A549 (cell line): ENCODE results near the gene C5.

Source experiments
- CBX2 ChIP-seq: fragments of 200-600 bp; sonication (generic); IDR thresholded peaks from 2 replicates; pipeline ENCODE4 v1.6.1; 2016; ENCODE audit warnings: low read depth, mild to moderate bottlenecking, borderline replicate concordance
- CEBPB ChIP-seq, 2 experiments: fragments of >200 bp in 1 of 2; sonication (Bioruptor Twin) in 1 of 2; formaldehyde crosslinking in 1 of 2; IDR thresholded peaks; 2 replicates each; pipeline ENCODE4 v1.6.1; 2012 to 2016
- ESRRA ChIP-seq: fragments of 150-350 bp; IDR thresholded peaks from 2 replicates; pipeline ENCODE4 v1.6.1; 2014; ENCODE audit warnings: mild to moderate bottlenecking, low read length, borderline replicate concordance
- HDAC2 ChIP-seq: fragments of 200-600 bp; sonication (generic); IDR thresholded peaks from 2 replicates; pipeline ENCODE4 v1.6.1; 2016
- JUN ChIP-seq, 2 experiments: fragments of >200 bp; sonication (Bioruptor Twin); formaldehyde crosslinking; IDR thresholded peaks; 2 replicates in 1 of 2; 3 replicates in 1 of 2; pipeline ENCODE4 v1.6.1; 2016 to 2017
- KDM5A ChIP-seq: fragments of 200-600 bp; sonication (generic); IDR thresholded peaks from 2 replicates; pipeline ENCODE4 v1.6.1; 2016; ENCODE audit warnings: antibody characterized with exemption, mild to moderate bottlenecking
- POLR2A ChIP-seq: IDR thresholded peaks from 2 replicates; pipeline ENCODE4 v1.6.1; 2012; ENCODE audit warnings: mild to moderate bottlenecking, low read length
- RAD21 ChIP-seq, 2 experiments: fragments of >200 bp in 1 of 2; sonication (Bioruptor Twin) in 1 of 2; formaldehyde crosslinking in 1 of 2; IDR thresholded peaks in 1 of 2; conservative IDR thresholded peaks in 1 of 2; 2 replicates in 1 of 2; 3 replicates in 1 of 2; pipeline ENCODE4 v1.6.1; 2012 to 2018; ENCODE audit warnings: inconsistent platforms in 1 of 2
- USF2 ChIP-seq: fragments of 450-650 bp; IDR thresholded peaks from 2 replicates; pipeline ENCODE4 v1.6.1; 2014; ENCODE audit warnings: antibody characterized with exemption
- TF ChIP-seq, protein P1 (sequence below): fragments of >200 bp; sonication (Bioruptor Twin); formaldehyde crosslinking; IDR thresholded peaks from 3 replicates; pipeline ENCODE4 v1.5.1; 2016
- TF ChIP-seq, protein P2 (sequence below): fragments of 200-600 bp; sonication (generic); IDR thresholded peaks from 2 replicates; pipeline ENCODE4 v1.6.1; 2016; ENCODE audit warnings: antibody characterized with exemption, mild to moderate bottlenecking, moderate library complexity

DNA sequence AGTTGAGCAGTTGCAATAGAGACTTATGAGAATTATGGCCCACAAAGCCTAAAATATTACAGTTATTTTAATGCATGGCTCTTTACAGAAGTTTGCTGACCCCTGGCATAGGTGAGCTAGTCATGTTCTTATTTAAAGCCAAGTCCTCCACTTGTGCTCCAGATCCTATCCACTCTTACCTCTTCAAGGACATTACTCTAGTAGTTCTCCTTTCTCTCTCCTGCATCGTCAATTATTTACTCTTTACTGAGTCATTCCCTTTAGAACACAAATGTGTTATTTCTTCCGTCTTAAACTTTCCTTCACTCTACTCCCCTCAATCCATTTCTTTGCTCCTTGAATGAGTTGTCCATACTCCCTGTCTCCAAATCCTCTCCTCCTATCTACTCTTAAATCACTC lies 102.9 kb downstream of the C5 start:
- TF ChIP-seq, protein P1, sequence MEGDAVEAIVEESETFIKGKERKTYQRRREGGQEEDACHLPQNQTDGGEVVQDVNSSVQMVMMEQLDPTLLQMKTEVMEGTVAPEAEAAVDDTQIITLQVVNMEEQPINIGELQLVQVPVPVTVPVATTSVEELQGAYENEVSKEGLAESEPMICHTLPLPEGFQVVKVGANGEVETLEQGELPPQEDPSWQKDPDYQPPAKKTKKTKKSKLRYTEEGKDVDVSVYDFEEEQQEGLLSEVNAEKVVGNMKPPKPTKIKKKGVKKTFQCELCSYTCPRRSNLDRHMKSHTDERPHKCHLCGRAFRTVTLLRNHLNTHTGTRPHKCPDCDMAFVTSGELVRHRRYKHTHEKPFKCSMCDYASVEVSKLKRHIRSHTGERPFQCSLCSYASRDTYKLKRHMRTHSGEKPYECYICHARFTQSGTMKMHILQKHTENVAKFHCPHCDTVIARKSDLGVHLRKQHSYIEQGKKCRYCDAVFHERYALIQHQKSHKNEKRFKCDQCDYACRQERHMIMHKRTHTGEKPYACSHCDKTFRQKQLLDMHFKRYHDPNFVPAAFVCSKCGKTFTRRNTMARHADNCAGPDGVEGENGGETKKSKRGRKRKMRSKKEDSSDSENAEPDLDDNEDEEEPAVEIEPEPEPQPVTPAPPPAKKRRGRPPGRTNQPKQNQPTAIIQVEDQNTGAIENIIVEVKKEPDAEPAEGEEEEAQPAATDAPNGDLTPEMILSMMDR = no peak
- TF ChIP-seq POLR2A = no peak
- no peak for TF ChIP-seq CEBPB (IDR thresholded peaks at IDR 0.05)
- TF ChIP-seq RAD21 (conservative IDR thresholded peaks at IDR 0.05 in 1 of 2, IDR thresholded peaks at IDR 0.05 in 1 of 2) = no peak
- no peak for TF ChIP-seq USF2
- TF ChIP-seq CBX2 = no peak
- no peak for TF ChIP-seq HDAC2
- TF ChIP-seq JUN (IDR thresholded peaks at IDR 0.05) = no peak
- TF ChIP-seq KDM5A = no peak
- TF ChIP-seq, protein P2, sequence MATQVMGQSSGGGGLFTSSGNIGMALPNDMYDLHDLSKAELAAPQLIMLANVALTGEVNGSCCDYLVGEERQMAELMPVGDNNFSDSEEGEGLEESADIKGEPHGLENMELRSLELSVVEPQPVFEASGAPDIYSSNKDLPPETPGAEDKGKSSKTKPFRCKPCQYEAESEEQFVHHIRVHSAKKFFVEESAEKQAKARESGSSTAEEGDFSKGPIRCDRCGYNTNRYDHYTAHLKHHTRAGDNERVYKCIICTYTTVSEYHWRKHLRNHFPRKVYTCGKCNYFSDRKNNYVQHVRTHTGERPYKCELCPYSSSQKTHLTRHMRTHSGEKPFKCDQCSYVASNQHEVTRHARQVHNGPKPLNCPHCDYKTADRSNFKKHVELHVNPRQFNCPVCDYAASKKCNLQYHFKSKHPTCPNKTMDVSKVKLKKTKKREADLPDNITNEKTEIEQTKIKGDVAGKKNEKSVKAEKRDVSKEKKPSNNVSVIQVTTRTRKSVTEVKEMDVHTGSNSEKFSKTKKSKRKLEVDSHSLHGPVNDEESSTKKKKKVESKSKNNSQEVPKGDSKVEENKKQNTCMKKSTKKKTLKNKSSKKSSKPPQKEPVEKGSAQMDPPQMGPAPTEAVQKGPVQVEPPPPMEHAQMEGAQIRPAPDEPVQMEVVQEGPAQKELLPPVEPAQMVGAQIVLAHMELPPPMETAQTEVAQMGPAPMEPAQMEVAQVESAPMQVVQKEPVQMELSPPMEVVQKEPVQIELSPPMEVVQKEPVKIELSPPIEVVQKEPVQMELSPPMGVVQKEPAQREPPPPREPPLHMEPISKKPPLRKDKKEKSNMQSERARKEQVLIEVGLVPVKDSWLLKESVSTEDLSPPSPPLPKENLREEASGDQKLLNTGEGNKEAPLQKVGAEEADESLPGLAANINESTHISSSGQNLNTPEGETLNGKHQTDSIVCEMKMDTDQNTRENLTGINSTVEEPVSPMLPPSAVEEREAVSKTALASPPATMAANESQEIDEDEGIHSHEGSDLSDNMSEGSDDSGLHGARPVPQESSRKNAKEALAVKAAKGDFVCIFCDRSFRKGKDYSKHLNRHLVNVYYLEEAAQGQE = no peak
- TF ChIP-seq ESRRA = no peak
